Measurements from ENCODE around the gene TAS2R46.
A peak's percentile ranks its signal among the peaks of the same experiment; 100 is the strongest.

TAS2R46 gene

DNA sequence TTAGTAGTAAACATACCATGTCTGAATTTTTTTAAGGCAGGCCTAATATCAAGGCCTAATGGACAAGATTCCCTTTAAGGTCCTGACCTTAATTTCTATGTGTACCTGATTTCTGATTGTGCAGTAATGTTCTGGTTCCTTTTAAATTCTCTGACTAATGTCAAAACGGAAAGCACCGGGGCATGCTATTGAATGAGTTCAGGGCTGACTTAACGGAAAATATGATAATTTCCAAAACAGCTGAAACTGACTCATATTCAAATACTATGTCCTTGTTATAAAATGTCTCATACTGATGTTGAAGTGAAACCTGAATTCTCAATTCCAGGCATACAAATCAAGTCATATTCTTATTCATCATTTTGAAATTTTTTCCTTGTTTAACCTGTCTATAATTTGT is 23.3 kb upstream of the TAS2R46 start:
- DNase-seq (ENCODE audit: low read depth) = peak; percentile 64
- TF ChIP-seq, protein P1, sequence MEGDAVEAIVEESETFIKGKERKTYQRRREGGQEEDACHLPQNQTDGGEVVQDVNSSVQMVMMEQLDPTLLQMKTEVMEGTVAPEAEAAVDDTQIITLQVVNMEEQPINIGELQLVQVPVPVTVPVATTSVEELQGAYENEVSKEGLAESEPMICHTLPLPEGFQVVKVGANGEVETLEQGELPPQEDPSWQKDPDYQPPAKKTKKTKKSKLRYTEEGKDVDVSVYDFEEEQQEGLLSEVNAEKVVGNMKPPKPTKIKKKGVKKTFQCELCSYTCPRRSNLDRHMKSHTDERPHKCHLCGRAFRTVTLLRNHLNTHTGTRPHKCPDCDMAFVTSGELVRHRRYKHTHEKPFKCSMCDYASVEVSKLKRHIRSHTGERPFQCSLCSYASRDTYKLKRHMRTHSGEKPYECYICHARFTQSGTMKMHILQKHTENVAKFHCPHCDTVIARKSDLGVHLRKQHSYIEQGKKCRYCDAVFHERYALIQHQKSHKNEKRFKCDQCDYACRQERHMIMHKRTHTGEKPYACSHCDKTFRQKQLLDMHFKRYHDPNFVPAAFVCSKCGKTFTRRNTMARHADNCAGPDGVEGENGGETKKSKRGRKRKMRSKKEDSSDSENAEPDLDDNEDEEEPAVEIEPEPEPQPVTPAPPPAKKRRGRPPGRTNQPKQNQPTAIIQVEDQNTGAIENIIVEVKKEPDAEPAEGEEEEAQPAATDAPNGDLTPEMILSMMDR (IDR thresholded peaks at IDR 0.05; ENCODE audit: low read length, missing control alignments) = no peak
- H3K4me3 ChIP-seq (replicated peaks; ENCODE audit: low read depth, low read length) = no peak overlapping the region

DNA sequence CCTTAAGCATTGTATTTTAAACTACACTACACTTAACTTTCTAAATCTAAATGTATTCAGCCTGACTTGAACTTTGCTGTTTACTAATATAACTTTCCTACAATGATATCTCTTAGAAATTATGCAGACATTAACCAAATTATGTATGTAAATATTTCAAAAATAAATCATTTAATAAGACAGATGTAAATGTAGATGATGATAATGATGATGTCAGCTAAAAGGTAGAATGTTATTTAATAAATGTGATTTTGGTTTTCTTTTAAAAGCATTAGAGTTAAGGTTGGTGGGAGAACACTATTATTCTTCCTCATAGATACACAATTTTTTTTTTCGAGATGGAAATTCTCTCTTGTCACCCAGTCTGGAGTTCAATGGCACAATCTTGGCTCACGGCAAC is 19.9 kb upstream of the TAS2R46 start:
- DNase-seq (ENCODE audit: low read depth) = no peak
- TF ChIP-seq, protein P1 (IDR thresholded peaks at IDR 0.05; ENCODE audit: low read length, missing control alignments) = no peak
- H3K4me3 ChIP-seq (replicated peaks; ENCODE audit: low read depth, low read length) = no peak overlapping the region

DNA sequence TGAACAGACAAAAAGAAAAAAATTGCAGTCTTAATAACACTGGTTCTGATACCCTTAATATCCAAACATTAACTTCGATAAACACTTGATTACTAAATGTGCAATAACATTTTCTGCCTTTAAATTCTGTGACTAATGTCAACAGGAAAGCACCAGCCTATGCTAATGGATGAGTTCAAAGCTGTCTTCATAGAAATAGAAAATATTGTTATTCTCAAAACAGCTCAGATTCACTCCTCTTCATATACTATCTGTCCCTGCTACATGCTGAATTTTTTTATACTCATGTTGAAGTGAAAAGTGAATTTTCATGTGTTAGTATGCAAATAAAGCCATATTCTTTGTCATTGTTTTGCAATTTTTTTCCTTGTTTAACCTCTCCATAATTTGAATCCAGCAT is 16.2 kb upstream of the TAS2R46 start:
- TF ChIP-seq, protein P1 (IDR thresholded peaks at IDR 0.05; ENCODE audit: low read length, missing control alignments) = no peak
- DNase-seq (ENCODE audit: low read depth) = no peak
- H3K4me3 ChIP-seq (replicated peaks; ENCODE audit: low read depth, low read length) = no peak overlapping the region

DNA sequence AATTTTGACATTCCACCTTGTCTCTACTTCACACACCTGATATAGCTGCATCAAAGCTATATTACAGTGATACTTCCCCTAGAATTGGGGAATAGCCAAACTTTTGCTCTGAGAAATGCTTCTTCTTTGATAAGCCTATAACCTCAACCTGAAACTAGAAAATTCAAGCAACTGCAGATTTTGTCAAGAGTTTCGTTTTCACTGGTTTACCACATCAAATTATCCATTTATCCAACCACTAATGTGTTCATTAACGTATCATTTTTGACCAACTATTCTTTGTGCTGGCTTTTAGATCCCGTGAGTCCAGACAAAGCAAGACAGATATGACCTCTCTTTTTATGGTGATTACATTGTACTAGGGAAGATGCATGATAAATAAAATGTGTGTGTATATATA is 13.5 kb upstream of the TAS2R46 start:
- TF ChIP-seq, protein P1 (IDR thresholded peaks at IDR 0.05; ENCODE audit: low read length, missing control alignments) = no peak
- H3K4me3 ChIP-seq (replicated peaks; ENCODE audit: low read depth, low read length) = no peak overlapping the region
- no peak for DNase-seq (ENCODE audit: low read depth)

DNA sequence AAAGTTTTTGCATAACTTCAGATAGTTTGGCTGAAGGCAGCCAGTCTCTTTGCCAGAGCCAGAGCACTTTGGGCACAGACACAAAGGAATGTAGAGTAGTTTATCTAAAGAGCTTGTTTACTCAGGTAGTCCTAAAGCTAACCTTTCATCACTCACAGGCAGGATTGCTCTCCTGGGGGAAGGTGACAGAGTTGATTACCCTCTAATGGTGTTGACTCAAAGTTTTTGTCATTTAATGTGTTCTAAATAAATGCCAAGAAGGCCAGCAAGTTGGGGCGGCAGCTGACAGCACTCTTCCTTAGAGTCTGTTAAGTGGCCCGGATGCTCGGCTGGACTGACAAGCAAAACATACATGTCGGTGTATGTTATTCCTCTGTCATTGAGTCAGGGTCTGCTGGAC is 9.3 kb upstream of the TAS2R46 start:
- TF ChIP-seq, protein P1 (IDR thresholded peaks at IDR 0.05; ENCODE audit: low read length, missing control alignments) = no peak
- no peak for DNase-seq (ENCODE audit: low read depth)
- no peak overlapping the region for H3K4me3 ChIP-seq (replicated peaks; ENCODE audit: low read depth, low read length)

DNA sequence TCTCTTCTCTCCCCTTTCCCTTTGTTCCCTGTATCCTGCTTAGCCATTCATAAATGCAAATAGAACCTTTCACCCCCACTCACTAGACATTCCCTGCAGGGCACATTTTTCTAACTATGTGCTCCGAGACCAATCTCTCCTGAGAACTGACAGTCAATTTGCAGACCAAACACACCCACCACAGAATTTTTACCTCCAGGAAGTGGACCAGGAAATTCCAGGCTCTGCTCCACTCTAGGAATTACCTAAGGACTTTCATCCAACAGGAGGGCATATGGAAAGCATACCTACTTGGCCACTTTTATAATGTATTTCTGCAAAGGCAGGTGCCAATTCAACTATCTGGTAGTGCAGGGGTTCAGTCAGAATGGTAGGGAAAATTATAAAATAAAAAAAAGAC is 8.9 kb upstream of the TAS2R46 start:
- TF ChIP-seq, protein P1 (IDR thresholded peaks at IDR 0.05; ENCODE audit: low read length, missing control alignments) = no peak
- no peak overlapping the region for H3K4me3 ChIP-seq (replicated peaks; ENCODE audit: low read depth, low read length)
- DNase-seq (ENCODE audit: low read depth) = no peak

DNA sequence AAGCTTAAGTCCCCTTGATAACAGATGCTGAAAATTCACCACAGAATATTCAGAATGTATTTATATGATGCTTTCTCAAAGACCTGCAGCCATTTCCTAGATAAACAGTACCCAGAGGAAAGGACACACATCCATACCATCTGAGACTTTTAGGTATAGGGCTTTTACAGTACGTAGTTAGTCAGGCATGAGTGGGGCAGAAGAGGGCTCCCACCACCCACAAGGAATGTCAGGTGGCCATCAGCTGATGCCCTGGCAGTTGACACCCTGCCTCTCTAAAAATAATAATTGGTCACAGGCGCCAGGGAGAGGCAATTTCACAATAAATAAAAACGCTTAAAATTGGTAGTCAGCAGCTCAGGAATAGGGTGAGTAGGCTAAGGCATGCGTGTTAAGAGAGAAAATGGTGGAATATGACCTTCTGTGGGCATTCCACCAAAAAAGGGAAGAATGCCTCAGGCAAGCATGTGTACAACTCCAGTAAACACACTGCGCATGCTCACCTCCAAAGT is 7.8 kb upstream of the TAS2R46 start:
- DNase-seq (ENCODE audit: low read depth) = no peak
- H3K4me3 ChIP-seq (replicated peaks; ENCODE audit: low read depth, low read length) = no peak overlapping the region
- TF ChIP-seq, protein P1 (IDR thresholded peaks at IDR 0.05; ENCODE audit: low read length, missing control alignments) = no peak
